HEK293T (cell line): ENCODE results near the gene NXPE3.

Experiments used
- BHLHE40 ChIP-seq: fragments of 450-650 bp; IDR thresholded peaks from 2 replicates; pipeline ENCODE4 v1.6.1; 2016; ENCODE audit warnings: mild to moderate bottlenecking, moderate library complexity, borderline replicate concordance
- ELF4 ChIP-seq: fragments of 450-650 bp; IDR thresholded peaks from 2 replicates; pipeline ENCODE4 v1.6.1; 2017; ENCODE audit warnings: antibody characterized with exemption
- FOXK2 ChIP-seq: fragments of 450-650 bp; IDR thresholded peaks from 2 replicates; pipeline ENCODE4 v1.6.1; 2016; ENCODE audit warnings: mild to moderate bottlenecking
- FOXM1 ChIP-seq: fragments of 450-650 bp; IDR thresholded peaks from 2 replicates; pipeline ENCODE4 v1.6.1; 2017; ENCODE audit warnings: mild to moderate bottlenecking, borderline replicate concordance
- NFRKB ChIP-seq: fragments of 450-650 bp; IDR thresholded peaks from 2 replicates; pipeline ENCODE4 v1.6.1; 2016; ENCODE audit warnings: mild to moderate bottlenecking, moderate library complexity
- PKNOX1 ChIP-seq: fragments of 450-650 bp; IDR thresholded peaks from 2 replicates; pipeline ENCODE4 v1.6.1; 2016
- SP1 ChIP-seq: fragments of 450-650 bp; IDR thresholded peaks from 2 replicates; pipeline ENCODE4 v1.6.1; 2017
- SUZ12 ChIP-seq: fragments of 450-650 bp; IDR thresholded peaks from 2 replicates; pipeline ENCODE4 v1.6.1; 2016; ENCODE audit warnings: mild to moderate bottlenecking
- TARDBP ChIP-seq: fragments of 450-650 bp; IDR thresholded peaks from 2 replicates; pipeline ENCODE4 v1.6.1; 2016

- no peak for TF ChIP-seq SUZ12
- no peak for TF ChIP-seq BHLHE40
- TF ChIP-seq SP1, result no peak
- no peak for TF ChIP-seq TARDBP
- TF ChIP-seq PKNOX1, result no peak
- TF ChIP-seq NFRKB, result no peak
- TF ChIP-seq ELF4, result no peak
- no peak for TF ChIP-seq FOXM1
- TF ChIP-seq FOXK2, result no peak
These were observed 66.4 kb downstream of the NXPE3 start for GRCh38 chr3:101845425-101845824.
